Endothelial cell of umbilical vein (primary cell): Measurements from ENCODE around the gene BTBD10.

Experiments used
- CTCF ChIP-seq, 2 donors: IDR thresholded peaks; 1 replicate in 1 of 2; 2 replicates in 1 of 2; pipeline ENCODE4 v1.5.1; 2011; ENCODE audit warnings: low read length in 2 of 2, mild to moderate bottlenecking in 2 of 2, moderate library complexity in 2 of 2, control low read depth in 1 of 2, inconsistent platforms in 1 of 2, low read depth in 1 of 2; ENCODE audit not compliant: insufficient read depth in 1 of 2; ENCODE audit errors: extremely low read depth in 1 of 2
- EZH2 ChIP-seq: IDR thresholded peaks from 2 replicates; pipeline ENCODE4 v1.6.1; 2012; ENCODE audit warnings: borderline replicate concordance, low read depth, mild to moderate bottlenecking, moderate library complexity, low read length, inconsistent platforms; ENCODE audit not compliant: severe bottlenecking
- FOS ChIP-seq: IDR thresholded peaks from 2 replicates; pipeline ENCODE4 v1.6.1; 2011; ENCODE audit warnings: mild to moderate bottlenecking, low read length, moderate library complexity, borderline replicate concordance; ENCODE audit not compliant: insufficient read depth
- GATA2 ChIP-seq: IDR thresholded peaks from 2 replicates; pipeline ENCODE4 v1.7.0; 2011; ENCODE audit warnings: low read depth, mild to moderate bottlenecking, moderate library complexity, mixed read lengths, low read length; ENCODE audit not compliant: insufficient read length, insufficient read depth
- JUN ChIP-seq: IDR thresholded peaks from 2 replicates; pipeline ENCODE4 v1.6.1; 2011; ENCODE audit warnings: borderline replicate concordance, low read depth; ENCODE audit not compliant: insufficient read length, insufficient read depth
- POLR2A ChIP-seq: IDR thresholded peaks from 2 replicates; pipeline ENCODE4 v1.6.1; 2012; ENCODE audit warnings: low read depth, mild to moderate bottlenecking, control low read depth, low read length
- POLR2AphosphoS5 ChIP-seq: IDR thresholded peaks from 2 replicates; pipeline ENCODE4 v1.6.1; 2012; ENCODE audit warnings: low read depth, mild to moderate bottlenecking, control low read depth, low read length, moderate library complexity; ENCODE audit not compliant: insufficient read depth
- TF ChIP-seq, protein P1 (sequence below): IDR thresholded peaks from 2 replicates; pipeline ENCODE4 v1.6.1; 2011; ENCODE audit not compliant: insufficient read depth, insufficient read length

GRCh38 chr11:13382751-13383150, 80.3 kb downstream of the BTBD10 start:
- TF ChIP-seq EZH2 (no peak), POLR2A (no peak), CTCF (IDR thresholded peaks at IDR 0.05; ENCODE audit: extremely low read depth in 1 of 2, insufficient read depth in 1 of 2, low read depth in 1 of 2, low read length in 2 of 2) (no peak), POLR2AphosphoS5 (no peak), GATA2 (no peak), JUN (no peak), FOS (no peak)
- TF ChIP-seq, protein P1, sequence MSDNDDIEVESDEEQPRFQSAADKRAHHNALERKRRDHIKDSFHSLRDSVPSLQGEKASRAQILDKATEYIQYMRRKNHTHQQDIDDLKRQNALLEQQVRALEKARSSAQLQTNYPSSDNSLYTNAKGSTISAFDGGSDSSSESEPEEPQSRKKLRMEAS = no peak
